Hepatocyte (in vitro differentiated cells): ENCODE results near the gene SYNE2.

ENCODE experiments used
- EZH2phosphoT487 ChIP-seq: fragments of 200-600 bp; sonication (generic); IDR thresholded peaks from one replicate; pipeline ENCODE4 v1.6.1; 2018; ENCODE audit warnings: antibody characterized with exemption, mild to moderate bottlenecking, low read depth, moderate library complexity; ENCODE audit not compliant: unreplicated experiment, severe bottlenecking
- TF ChIP-seq, protein P1 (sequence below): fragments of 200-600 bp; sonication (generic); IDR thresholded peaks from 2 replicates; pipeline ENCODE4 v1.5.1; 2016; ENCODE audit warnings: antibody characterized with exemption, mild to moderate bottlenecking; ENCODE audit not compliant: poor library complexity

DNA sequence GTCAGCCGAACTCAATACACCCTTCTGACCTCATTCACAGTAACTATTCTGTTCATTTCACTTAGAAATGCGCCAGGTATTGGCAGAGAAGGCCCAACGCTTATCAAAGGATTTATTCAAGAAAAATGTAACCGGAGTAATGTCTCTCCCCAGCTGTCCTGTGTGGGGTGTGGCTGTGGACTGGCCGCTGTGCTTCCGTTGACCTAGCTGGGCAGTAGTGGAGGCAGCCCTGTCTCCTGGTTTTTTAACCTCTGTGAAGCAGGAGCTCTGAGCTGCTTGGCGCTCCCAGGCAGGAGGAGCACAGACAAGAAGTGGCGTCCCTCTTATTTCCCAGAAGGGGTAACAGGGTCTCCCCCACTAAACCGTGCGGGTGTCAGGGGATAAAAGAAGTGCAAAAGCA is 356.2 kb downstream of the SYNE2 start:
- no peak for TF ChIP-seq EZH2phosphoT487
- TF ChIP-seq, protein P1, sequence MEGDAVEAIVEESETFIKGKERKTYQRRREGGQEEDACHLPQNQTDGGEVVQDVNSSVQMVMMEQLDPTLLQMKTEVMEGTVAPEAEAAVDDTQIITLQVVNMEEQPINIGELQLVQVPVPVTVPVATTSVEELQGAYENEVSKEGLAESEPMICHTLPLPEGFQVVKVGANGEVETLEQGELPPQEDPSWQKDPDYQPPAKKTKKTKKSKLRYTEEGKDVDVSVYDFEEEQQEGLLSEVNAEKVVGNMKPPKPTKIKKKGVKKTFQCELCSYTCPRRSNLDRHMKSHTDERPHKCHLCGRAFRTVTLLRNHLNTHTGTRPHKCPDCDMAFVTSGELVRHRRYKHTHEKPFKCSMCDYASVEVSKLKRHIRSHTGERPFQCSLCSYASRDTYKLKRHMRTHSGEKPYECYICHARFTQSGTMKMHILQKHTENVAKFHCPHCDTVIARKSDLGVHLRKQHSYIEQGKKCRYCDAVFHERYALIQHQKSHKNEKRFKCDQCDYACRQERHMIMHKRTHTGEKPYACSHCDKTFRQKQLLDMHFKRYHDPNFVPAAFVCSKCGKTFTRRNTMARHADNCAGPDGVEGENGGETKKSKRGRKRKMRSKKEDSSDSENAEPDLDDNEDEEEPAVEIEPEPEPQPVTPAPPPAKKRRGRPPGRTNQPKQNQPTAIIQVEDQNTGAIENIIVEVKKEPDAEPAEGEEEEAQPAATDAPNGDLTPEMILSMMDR, result no peak
